HL-60 (cell line): ENCODE results near the gene ZFP92.

Experiments used
- DNase-seq, 2 experiments: peaks; one replicate each; pipeline ENCODE4 v3.0.0-alpha.2; 2010 to 2020; ENCODE audit warnings: low read depth in 1 of 2, low spot score in 1 of 2
- H3K27ac ChIP-seq: fragments of 250-450 bp; sonication (Bioruptor Pico); replicated peaks from 2 replicates; pipeline ENCODE4 v1.5.1; 2020; ENCODE audit warnings: mild to moderate bottlenecking, moderate library complexity
- H3K27me3 ChIP-seq: fragments of 250-450 bp; sonication (Bioruptor Pico); 2 replicates; pipeline ENCODE4 v1.5.1; 2021; ENCODE audit warnings: mild to moderate bottlenecking, moderate library complexity; ENCODE audit not compliant: insufficient read depth, poor library complexity, severe bottlenecking
- H3K4me3 ChIP-seq: replicated peaks from 2 replicates; pipeline ENCODE4 v1.5.1; 2011; ENCODE audit warnings: mild to moderate bottlenecking, control low read depth, low read length; ENCODE audit not compliant: insufficient read depth
- GABPA ChIP-seq: IDR thresholded peaks from 2 replicates; pipeline ENCODE4 v1.6.1; 2012; ENCODE audit warnings: low read depth
- POLR2AphosphoS5 ChIP-seq: IDR thresholded peaks from 2 replicates; pipeline ENCODE4 v1.6.1; 2012; ENCODE audit warnings: low read depth
- SPI1 ChIP-seq: IDR thresholded peaks from 2 replicates; pipeline ENCODE4 v1.6.1; 2012; ENCODE audit warnings: low read depth, mild to moderate bottlenecking, borderline replicate concordance
- TF ChIP-seq, protein P1 (sequence below): IDR thresholded peaks from one replicate; pipeline ENCODE4 v1.5.1; 2011; ENCODE audit warnings: low read length, control low read depth, inconsistent platforms; ENCODE audit not compliant: insufficient read depth
- TF ChIP-seq, protein P2 (sequence below): IDR thresholded peaks from 2 replicates; pipeline ENCODE4 v1.6.1; 2012; ENCODE audit warnings: low read depth; ENCODE audit not compliant: insufficient replicate concordance

The ZFP92 gene

DNA sequence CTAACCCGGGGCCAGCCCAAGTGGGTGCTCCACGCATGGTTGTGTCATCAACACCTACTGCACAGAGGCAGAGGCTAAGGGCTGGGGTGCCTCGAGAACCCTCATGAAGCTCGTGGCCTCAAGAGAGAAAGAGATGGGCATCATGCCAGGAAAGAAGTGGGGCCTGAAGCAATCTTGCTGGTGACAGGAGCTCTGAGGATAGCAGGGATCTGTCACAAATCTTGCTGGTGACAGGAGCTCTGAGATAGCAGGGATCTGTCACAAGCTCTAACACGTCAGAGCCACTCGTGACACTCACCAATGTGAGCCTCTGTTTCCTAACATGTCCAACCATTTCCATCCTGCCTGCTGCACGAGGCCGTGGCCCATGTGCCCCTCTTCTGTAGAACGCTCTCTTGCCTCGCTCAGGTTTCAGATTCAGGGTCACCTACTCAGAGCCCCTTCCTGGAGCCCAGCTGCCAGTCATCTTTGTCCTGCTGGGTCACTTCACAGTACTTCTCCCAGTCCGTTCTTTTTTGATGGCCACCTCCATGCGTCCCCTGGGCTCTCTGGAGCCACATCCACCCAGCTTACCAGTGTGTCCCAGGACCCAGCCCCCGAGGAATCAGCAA, 31.2 kb upstream of the ZFP92 start:
- Histone ChIP-seq H3K27me3 (no peaks in the 10 kb centered on the region), H3K27ac (no peak overlapping the region), H3K4me3 (no peak overlapping the region)
- no peak for DNase-seq
- TF ChIP-seq, protein P1, sequence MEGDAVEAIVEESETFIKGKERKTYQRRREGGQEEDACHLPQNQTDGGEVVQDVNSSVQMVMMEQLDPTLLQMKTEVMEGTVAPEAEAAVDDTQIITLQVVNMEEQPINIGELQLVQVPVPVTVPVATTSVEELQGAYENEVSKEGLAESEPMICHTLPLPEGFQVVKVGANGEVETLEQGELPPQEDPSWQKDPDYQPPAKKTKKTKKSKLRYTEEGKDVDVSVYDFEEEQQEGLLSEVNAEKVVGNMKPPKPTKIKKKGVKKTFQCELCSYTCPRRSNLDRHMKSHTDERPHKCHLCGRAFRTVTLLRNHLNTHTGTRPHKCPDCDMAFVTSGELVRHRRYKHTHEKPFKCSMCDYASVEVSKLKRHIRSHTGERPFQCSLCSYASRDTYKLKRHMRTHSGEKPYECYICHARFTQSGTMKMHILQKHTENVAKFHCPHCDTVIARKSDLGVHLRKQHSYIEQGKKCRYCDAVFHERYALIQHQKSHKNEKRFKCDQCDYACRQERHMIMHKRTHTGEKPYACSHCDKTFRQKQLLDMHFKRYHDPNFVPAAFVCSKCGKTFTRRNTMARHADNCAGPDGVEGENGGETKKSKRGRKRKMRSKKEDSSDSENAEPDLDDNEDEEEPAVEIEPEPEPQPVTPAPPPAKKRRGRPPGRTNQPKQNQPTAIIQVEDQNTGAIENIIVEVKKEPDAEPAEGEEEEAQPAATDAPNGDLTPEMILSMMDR = no peak
- TF ChIP-seq POLR2AphosphoS5 (no peak), GABPA (no peak), SPI1 (no peak)
- TF ChIP-seq, protein P2, sequence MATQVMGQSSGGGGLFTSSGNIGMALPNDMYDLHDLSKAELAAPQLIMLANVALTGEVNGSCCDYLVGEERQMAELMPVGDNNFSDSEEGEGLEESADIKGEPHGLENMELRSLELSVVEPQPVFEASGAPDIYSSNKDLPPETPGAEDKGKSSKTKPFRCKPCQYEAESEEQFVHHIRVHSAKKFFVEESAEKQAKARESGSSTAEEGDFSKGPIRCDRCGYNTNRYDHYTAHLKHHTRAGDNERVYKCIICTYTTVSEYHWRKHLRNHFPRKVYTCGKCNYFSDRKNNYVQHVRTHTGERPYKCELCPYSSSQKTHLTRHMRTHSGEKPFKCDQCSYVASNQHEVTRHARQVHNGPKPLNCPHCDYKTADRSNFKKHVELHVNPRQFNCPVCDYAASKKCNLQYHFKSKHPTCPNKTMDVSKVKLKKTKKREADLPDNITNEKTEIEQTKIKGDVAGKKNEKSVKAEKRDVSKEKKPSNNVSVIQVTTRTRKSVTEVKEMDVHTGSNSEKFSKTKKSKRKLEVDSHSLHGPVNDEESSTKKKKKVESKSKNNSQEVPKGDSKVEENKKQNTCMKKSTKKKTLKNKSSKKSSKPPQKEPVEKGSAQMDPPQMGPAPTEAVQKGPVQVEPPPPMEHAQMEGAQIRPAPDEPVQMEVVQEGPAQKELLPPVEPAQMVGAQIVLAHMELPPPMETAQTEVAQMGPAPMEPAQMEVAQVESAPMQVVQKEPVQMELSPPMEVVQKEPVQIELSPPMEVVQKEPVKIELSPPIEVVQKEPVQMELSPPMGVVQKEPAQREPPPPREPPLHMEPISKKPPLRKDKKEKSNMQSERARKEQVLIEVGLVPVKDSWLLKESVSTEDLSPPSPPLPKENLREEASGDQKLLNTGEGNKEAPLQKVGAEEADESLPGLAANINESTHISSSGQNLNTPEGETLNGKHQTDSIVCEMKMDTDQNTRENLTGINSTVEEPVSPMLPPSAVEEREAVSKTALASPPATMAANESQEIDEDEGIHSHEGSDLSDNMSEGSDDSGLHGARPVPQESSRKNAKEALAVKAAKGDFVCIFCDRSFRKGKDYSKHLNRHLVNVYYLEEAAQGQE = no peak

DNA sequence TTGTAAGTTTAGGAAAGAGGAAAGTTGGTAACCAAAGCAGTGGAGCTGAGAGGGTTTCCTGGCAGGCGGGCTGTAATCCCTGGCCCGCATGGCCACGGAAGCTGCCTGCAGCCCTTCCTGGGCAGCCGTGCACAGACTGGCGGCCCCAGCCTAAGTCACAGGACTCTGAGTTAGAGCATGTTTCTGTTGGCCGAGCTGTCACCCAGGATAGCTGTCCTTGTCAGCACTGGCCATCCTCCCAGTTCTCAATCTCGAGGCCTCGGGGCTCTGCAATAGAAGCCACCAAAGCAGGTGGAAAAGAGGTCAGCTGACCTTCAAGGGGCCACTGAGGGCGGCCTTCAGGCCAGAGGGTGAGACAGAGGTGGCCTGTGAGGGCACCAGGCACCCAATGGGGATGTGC, 30.6 kb upstream of the ZFP92 start:
- H3K27ac ChIP-seq = no peak overlapping the region
- DNase-seq = no peak
- H3K4me3 ChIP-seq = no peak overlapping the region
- TF ChIP-seq, protein P1 = no peak
- TF ChIP-seq GABPA (no peak), SPI1 (no peak), POLR2AphosphoS5 (no peak)
- TF ChIP-seq, protein P2 = no peak
- no peaks in the 10 kb centered on the region for H3K27me3 ChIP-seq

GRCh38 chrX:153381684-153382532, 29.4 kb upstream of the ZFP92 start:
- H3K27me3 ChIP-seq = no peaks in the 10 kb centered on the region
- peak in 1 of 2 experiments; percentile 33 for DNase-seq
- no peak overlapping the region for H3K4me3 ChIP-seq
- TF ChIP-seq POLR2AphosphoS5 (no peak), GABPA (no peak), SPI1 (no peak)
- TF ChIP-seq, protein P1 = no peak
- TF ChIP-seq, protein P2 = no peak
- H3K27ac ChIP-seq = no peak overlapping the region
